Thoracic aorta (tissue), 2 donors: Measurements from ENCODE around the gene RGS5. TPM values are rescaled to one million over a fixed set of nuclear protein-coding genes. Genes with fewer than 3 reads are reported as not detected.

Experiments
- ATAC-seq: fragments of 150-250 bp; one replicate; pipeline ENCODE4 v1.8.0; 2017; ENCODE audit warnings: low read depth; ENCODE audit not compliant: insufficient number of reproducible peaks, low FRiP score
- DNase-seq: peaks from one replicate; pipeline ENCODE4 v3.0.0-alpha.2; 2020; ENCODE audit warnings: low spot score
- H3K27ac ChIP-seq, 2 donors: fragments of 200-600 bp; sonication (generic); 1 replicate in 1 of 2; 2 replicates in 1 of 2; pipeline ENCODE4 v1.5.1; 2016; ENCODE audit warnings: mild to moderate bottlenecking in 2 of 2, moderate library complexity in 2 of 2
- H3K27me3 ChIP-seq: fragments of 200-600 bp; sonication (generic); replicated peaks from 2 replicates; pipeline ENCODE4 v1.6.0; 2016; ENCODE audit warnings: mild to moderate bottlenecking; ENCODE audit not compliant: insufficient read depth
- H3K36me3 ChIP-seq: fragments of 200-600 bp; sonication (generic); one replicate; pipeline ENCODE4 v1.5.1; 2016
- H3K4me1 ChIP-seq, 2 donors: fragments of 200-600 bp; sonication (generic); 1 replicate in 1 of 2; 2 replicates in 1 of 2; pipeline versions ENCODE4 v1.5.1 to v1.6.0; 2016; ENCODE audit warnings: low read depth in 2 of 2, mild to moderate bottlenecking in 1 of 2; ENCODE audit not compliant: control insufficient read depth in 1 of 2
- H3K4me3 ChIP-seq: fragments of 200-600 bp; sonication (generic); 2 replicates; pipeline ENCODE4 v1.5.1; 2016; ENCODE audit warnings: mild to moderate bottlenecking
- H3K9me3 ChIP-seq: fragments of 200-600 bp; sonication (generic); 2 replicates; pipeline ENCODE4 v1.5.1; 2016
- total RNA-seq, 2 donors: library from RNA; depleted of rRNA; stranded (reverse); fragments of >200 nt; gene quantifications; one replicate each; pipeline versions ENCODE4 v1.1.0 to v1.2.3, GENCODE V29; 2016
- TF ChIP-seq, protein P1 (sequence below): fragments of 200-600 bp; sonication (generic); IDR thresholded peaks from one replicate; pipeline ENCODE4 v1.5.1; 2019; ENCODE audit warnings: antibody characterized with exemption

Gene RGS5
- total RNA-seq, 2 donors from 2014 or later = 1,210 to 1,385 TPM

- Histone ChIP-seq H3K4me3 (peak overlapping the region; percentile 27), H3K27ac (peak overlapping the region; percentile 42 to 65), H3K9me3 (no peaks in the 10 kb centered on the region), H3K36me3 (no peaks in the 10 kb centered on the region), H3K27me3 (no peaks in the 10 kb centered on the region), H3K4me1 (peaks cover 19 to 95% of the 10 kb centered on the region in 2 donors)
- DNase-seq = no peak
- no peak for ATAC-seq
- TF ChIP-seq, protein P1, sequence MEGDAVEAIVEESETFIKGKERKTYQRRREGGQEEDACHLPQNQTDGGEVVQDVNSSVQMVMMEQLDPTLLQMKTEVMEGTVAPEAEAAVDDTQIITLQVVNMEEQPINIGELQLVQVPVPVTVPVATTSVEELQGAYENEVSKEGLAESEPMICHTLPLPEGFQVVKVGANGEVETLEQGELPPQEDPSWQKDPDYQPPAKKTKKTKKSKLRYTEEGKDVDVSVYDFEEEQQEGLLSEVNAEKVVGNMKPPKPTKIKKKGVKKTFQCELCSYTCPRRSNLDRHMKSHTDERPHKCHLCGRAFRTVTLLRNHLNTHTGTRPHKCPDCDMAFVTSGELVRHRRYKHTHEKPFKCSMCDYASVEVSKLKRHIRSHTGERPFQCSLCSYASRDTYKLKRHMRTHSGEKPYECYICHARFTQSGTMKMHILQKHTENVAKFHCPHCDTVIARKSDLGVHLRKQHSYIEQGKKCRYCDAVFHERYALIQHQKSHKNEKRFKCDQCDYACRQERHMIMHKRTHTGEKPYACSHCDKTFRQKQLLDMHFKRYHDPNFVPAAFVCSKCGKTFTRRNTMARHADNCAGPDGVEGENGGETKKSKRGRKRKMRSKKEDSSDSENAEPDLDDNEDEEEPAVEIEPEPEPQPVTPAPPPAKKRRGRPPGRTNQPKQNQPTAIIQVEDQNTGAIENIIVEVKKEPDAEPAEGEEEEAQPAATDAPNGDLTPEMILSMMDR = no peak
These were observed 14.9 kb downstream of the RGS5 start for GRCh38 chr1:163187849-163188248.

DNA sequence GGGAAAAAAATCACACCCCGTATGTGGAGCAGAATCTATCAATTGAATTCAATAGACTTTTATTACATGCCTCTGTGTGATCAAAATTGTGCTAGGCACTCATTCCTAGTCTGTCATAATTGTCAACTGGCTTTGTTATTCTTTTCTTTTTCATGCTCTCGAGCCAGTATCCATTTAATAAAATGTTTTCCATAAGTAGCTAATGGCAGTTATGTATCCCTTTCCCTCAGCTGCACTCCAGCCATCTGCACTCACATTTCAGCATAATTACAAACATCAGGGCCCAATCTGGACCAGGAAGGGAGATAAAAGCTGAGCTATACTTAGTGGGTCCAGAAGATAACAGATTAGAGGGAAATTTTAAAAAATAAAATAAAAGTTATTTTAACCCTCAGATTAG is 15.9 kb downstream of the RGS5 start:
- Histone ChIP-seq H3K9me3 (no peaks in the 10 kb centered on the region), H3K36me3 (no peaks in the 10 kb centered on the region), H3K27ac (peak overlapping the region; percentile 42 to 65), H3K27me3 (no peaks in the 10 kb centered on the region), H3K4me3 (no peak overlapping the region), H3K4me1 (peaks cover 22 to 94% of the 10 kb centered on the region in 2 donors)
- ATAC-seq (no peak), DNase-seq (no peak)
- TF ChIP-seq, protein P1 = no peak

- ATAC-seq = no peak
- Histone ChIP-seq H3K36me3 (no peaks in the 10 kb centered on the region), H3K27me3 (no peaks in the 10 kb centered on the region), H3K9me3 (no peaks in the 10 kb centered on the region), H3K4me3 (no peak overlapping the region), H3K4me1 (peaks cover 27 to 87% of the 10 kb centered on the region in 2 donors), H3K27ac (peak overlapping the region; percentile 30 to 37)
- DNase-seq = no peak
- TF ChIP-seq, protein P1 = no peak
These were observed 20.3 kb downstream of the RGS5 start for GRCh38 chr1:163182330-163182949.

DNA sequence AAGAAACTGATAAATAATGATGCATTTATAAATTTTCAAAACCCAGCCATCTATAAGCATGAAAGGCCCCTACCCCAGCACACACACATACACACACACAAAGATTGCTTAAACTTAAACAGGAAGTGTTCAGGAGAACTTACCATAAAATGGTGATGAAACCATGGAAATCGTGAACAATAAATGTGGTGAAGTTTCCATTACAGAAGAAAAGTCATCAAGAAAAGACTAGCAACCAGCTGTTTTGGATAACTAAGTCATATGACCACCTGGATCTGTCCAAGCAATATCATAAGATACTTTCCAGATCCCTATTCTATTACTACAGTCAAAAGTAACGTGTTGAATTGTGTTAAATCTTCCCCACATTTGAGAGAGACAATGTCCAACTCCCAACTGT is 24.1 kb downstream of the RGS5 start:
- peak overlapping the region; percentile 56 to 87 for H3K27ac ChIP-seq
- no peaks in the 10 kb centered on the region for H3K27me3 ChIP-seq
- no peak overlapping the region for H3K4me3 ChIP-seq
- H3K9me3 ChIP-seq = no peaks in the 10 kb centered on the region
- TF ChIP-seq, protein P1 = no peak
- peaks cover 24 to 90% of the 10 kb centered on the region in 2 donors for H3K4me1 ChIP-seq
- H3K36me3 ChIP-seq = no peaks in the 10 kb centered on the region
- DNase-seq = no peak
- no peak for ATAC-seq

DNA sequence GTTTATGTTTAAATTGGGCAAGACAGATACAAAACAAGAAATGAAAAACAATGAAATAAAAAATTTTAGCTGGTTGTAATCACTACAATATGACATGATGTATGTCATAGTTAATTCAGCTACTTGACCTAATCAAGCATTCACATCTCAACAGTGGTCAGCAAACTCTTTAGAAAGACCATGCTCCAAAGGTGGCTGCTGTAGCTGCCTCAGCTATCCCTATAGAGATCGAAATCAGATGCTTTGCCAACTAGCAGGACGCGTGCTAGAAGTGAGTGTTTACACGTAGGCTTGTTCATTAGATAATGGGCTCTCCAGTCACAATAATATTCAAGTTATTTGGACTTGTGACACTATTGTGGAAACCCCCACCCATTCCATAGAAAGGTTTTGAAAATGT is 25.9 kb downstream of the RGS5 start:
- Histone ChIP-seq H3K36me3 (no peaks in the 10 kb centered on the region), H3K27ac (peak overlapping the region; percentile 87), H3K9me3 (no peaks in the 10 kb centered on the region), H3K27me3 (no peaks in the 10 kb centered on the region), H3K4me1 (peaks cover 23 to 92% of the 10 kb centered on the region in 2 donors), H3K4me3 (no peak overlapping the region)
- no peak for ATAC-seq
- TF ChIP-seq, protein P1 = no peak
- no peak for DNase-seq
